GM12891 (cell line): ENCODE data around the gene MVB12B.

Source experiments
- POLR2A ChIP-seq: IDR thresholded peaks from 2 replicates; pipeline ENCODE4 v1.6.1; 2011; ENCODE audit warnings: low read depth, low read length, control low read depth
- POLR2AphosphoS5 ChIP-seq: IDR thresholded peaks from 2 replicates; pipeline ENCODE4 v1.6.1; 2011; ENCODE audit warnings: low read depth, low read length, control low read depth

- TF ChIP-seq POLR2A (no peak), POLR2AphosphoS5 (no peak)
Observed at GRCh38 chr9:126437268-126437666, 110.6 kb downstream of the MVB12B start.
